ENCODE results near the gene COL23A1. TPM values are rescaled to one million over a fixed set of nuclear protein-coding genes. Genes with fewer than 3 reads are reported as not detected.

COL23A1 gene
- total RNA-seq, 1 experiment from 2014 or later, result 0.18 TPM

DNA sequence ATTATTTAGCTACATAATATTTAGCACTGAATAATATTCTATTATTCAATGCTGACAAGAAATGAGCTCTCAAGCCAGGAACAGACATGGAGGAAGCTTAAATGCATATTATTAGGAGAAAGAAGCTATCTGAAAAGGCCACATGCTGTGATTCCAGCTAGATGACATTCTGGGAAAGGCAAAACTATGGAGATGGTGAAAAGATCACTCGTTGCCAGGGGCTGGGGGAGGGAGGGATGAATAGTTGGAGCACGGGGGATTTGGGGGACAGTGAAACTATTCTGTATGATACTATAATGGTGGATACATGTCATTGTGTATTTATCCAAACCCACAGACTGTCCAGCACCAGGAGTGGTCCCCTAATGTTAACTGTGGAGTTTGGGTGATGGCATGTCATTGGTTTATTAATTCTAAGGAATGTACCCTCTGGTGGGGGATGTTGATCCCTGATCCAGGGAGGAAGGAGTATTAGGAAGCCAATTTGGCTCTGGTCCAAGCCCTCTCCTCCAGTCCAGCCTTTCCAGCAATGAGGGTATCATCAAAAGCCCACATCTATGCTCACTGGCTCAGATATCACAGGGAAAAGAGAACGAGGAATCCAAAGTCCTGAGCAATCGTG lies 162.5 kb downstream of the COL23A1 start:
- H3K9me3 ChIP-seq, result no peaks in the 10 kb centered on the region; the same call in 1 of the 2 replicates
- H3K36me3 ChIP-seq (ENCODE audit: control insufficient read depth, insufficient read depth, low read length), result no peaks in the 10 kb centered on the region
- no peaks in the 10 kb centered on the region for H3K36me3 Mint-ChIP-seq (ENCODE audit: insufficient read depth, unreplicated experiment)
- H3K27ac Mint-ChIP-seq (ENCODE audit: unreplicated experiment), result no peak overlapping the region
- H3K4me3 ChIP-seq (ENCODE audit: low read depth, low read length), result no peak overlapping the region
- H3K4me3 Mint-ChIP-seq (ENCODE audit: unreplicated experiment), result no peak overlapping the region
- TF ChIP-seq, protein P1, sequence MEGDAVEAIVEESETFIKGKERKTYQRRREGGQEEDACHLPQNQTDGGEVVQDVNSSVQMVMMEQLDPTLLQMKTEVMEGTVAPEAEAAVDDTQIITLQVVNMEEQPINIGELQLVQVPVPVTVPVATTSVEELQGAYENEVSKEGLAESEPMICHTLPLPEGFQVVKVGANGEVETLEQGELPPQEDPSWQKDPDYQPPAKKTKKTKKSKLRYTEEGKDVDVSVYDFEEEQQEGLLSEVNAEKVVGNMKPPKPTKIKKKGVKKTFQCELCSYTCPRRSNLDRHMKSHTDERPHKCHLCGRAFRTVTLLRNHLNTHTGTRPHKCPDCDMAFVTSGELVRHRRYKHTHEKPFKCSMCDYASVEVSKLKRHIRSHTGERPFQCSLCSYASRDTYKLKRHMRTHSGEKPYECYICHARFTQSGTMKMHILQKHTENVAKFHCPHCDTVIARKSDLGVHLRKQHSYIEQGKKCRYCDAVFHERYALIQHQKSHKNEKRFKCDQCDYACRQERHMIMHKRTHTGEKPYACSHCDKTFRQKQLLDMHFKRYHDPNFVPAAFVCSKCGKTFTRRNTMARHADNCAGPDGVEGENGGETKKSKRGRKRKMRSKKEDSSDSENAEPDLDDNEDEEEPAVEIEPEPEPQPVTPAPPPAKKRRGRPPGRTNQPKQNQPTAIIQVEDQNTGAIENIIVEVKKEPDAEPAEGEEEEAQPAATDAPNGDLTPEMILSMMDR (IDR thresholded peaks at IDR 0.05; ENCODE audit: insufficient read depth in 1 of 2, low read depth in 1 of 2, low read length in 1 of 2, severe bottlenecking in 1 of 2, unreplicated experiment in 1 of 2), result no peak
- CTCF ChIA-PET, result interaction anchor here (0.5 kb wide), 1 partner anchor 111 kb away, joined by 5 read pairs; no protein-coding TSS in a partner anchor
- H3K9me3 Mint-ChIP-seq (ENCODE audit: unreplicated experiment), result peaks cover 10% of the 10 kb centered on the region
- intact Hi-C loops (cut with micrococcal nuclease; ENCODE audit: unreplicated experiment), result no loop called here
- peaks cover 6% of the 10 kb centered on the region for H3K27me3 Mint-ChIP-seq (ENCODE audit: insufficient read depth, unreplicated experiment)
- H3K4me1 Mint-ChIP-seq (ENCODE audit: low read depth, unreplicated experiment), result no peaks in the 10 kb centered on the region
- H3K27me3 ChIP-seq (replicated peaks; ENCODE audit: control insufficient read depth, insufficient read depth, low read length), result no peaks in the 10 kb centered on the region
- POLR2A ChIA-PET, result no interaction called here
- H3K4me1 ChIP-seq, result no peaks in the 10 kb centered on the region
- DNase-seq, result no peak
- BruUV-seq (replicated peaks), result no TSS peak

- H3K27ac Mint-ChIP-seq (ENCODE audit: unreplicated experiment), result no peak overlapping the region
- H3K4me1 Mint-ChIP-seq (ENCODE audit: low read depth, unreplicated experiment), result no peaks in the 10 kb centered on the region
These were observed 163.7 kb downstream of the COL23A1 start for GRCh38 chr5:178426326-178427130.

DNA sequence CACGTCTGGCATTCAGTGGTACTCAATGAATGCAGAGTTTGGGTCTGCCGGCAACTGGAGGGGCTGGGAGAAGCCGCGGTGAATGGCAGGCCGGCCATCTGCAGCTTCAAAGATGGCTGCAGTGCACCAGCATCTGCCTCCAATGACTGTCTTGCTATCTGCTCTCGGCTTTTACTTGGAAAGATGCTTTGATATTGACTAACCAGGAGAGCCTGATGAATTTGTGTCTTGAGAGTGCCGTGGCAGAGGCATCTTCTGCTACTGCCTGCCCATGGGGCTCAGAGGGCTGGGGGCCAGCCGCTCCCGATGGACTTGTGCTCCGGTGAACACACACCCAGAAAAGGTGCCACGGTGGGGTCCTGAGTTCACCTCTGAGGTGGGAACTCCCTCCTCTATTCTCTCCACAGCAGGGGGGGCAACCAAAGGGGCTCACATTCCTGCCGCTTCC lies 164.5 kb downstream of the COL23A1 start:
- no peaks in the 10 kb centered on the region for H3K36me3 ChIP-seq (ENCODE audit: control insufficient read depth, insufficient read depth, low read length)
- no peak for DNase-seq
- Mint-ChIP-seq H3K4me3 (ENCODE audit: unreplicated experiment) (no peak overlapping the region), H3K4me1 (ENCODE audit: low read depth, unreplicated experiment) (no peaks in the 10 kb centered on the region), H3K27me3 (ENCODE audit: insufficient read depth, unreplicated experiment) (peaks cover 3% of the 10 kb centered on the region), H3K27ac (ENCODE audit: unreplicated experiment) (no peak overlapping the region), H3K36me3 (ENCODE audit: insufficient read depth, unreplicated experiment) (no peaks in the 10 kb centered on the region), H3K9me3 (ENCODE audit: unreplicated experiment) (peaks cover 3% of the 10 kb centered on the region)
- H3K9me3 ChIP-seq, result no peaks in the 10 kb centered on the region
- H3K4me1 ChIP-seq, result no peaks in the 10 kb centered on the region
- ChIA-PET CTCF (no interaction called here), POLR2A (no interaction called here)
- no TSS peak for BruUV-seq (replicated peaks)
- TF ChIP-seq, protein P1 (IDR thresholded peaks at IDR 0.05; ENCODE audit: insufficient read depth in 1 of 2, low read depth in 1 of 2, low read length in 1 of 2, severe bottlenecking in 1 of 2, unreplicated experiment in 1 of 2), result no peak
- no peak overlapping the region for H3K4me3 ChIP-seq (ENCODE audit: low read depth, low read length)
- no peaks in the 10 kb centered on the region for H3K27me3 ChIP-seq (replicated peaks; ENCODE audit: control insufficient read depth, insufficient read depth, low read length)
- intact Hi-C loops (cut with micrococcal nuclease; ENCODE audit: unreplicated experiment), result no loop called here

More at GRCh38 chr5:178426326-178427130, 163.7 kb downstream of the COL23A1 start:
- peaks cover 6% of the 10 kb centered on the region for H3K27me3 Mint-ChIP-seq (ENCODE audit: insufficient read depth, unreplicated experiment)
- no peak overlapping the region for H3K4me3 Mint-ChIP-seq (ENCODE audit: unreplicated experiment)
- no TSS peak for BruUV-seq (replicated peaks)
- no peaks in the 10 kb centered on the region for H3K36me3 Mint-ChIP-seq (ENCODE audit: insufficient read depth, unreplicated experiment)
- ChIA-PET POLR2A (no interaction called here), CTCF (no interaction called here)
- H3K9me3 Mint-ChIP-seq (ENCODE audit: unreplicated experiment), result peaks cover 10% of the 10 kb centered on the region
- Histone ChIP-seq H3K9me3 (no peaks in the 10 kb centered on the region; the same call in 1 of the 2 replicates), H3K4me3 (ENCODE audit: low read depth, low read length) (no peak overlapping the region), H3K4me1 (no peaks in the 10 kb centered on the region), H3K36me3 (ENCODE audit: control insufficient read depth, insufficient read depth, low read length) (no peaks in the 10 kb centered on the region), H3K27me3 (replicated peaks; ENCODE audit: control insufficient read depth, insufficient read depth, low read length) (no peaks in the 10 kb centered on the region)
- DNase-seq, result no peak
- intact Hi-C loops (cut with micrococcal nuclease; ENCODE audit: unreplicated experiment), result no loop called here
- TF ChIP-seq, protein P1 (IDR thresholded peaks at IDR 0.05; ENCODE audit: insufficient read depth in 1 of 2, low read depth in 1 of 2, low read length in 1 of 2, severe bottlenecking in 1 of 2, unreplicated experiment in 1 of 2), result no peak

Data from Caco-2 (cell line).